PFSK-1 (cell line): Measurements from ENCODE around the gene USB1.

Experiments used
- FOXP2 ChIP-seq: optimal IDR thresholded peaks from 2 replicates; pipeline ENCODE3; 2011; ENCODE audit warnings: borderline replicate concordance, control low read depth, inconsistent platforms; ENCODE audit not compliant: insufficient read depth; ENCODE audit errors: extremely low read length, extremely low read depth
- POLR2AphosphoS5 ChIP-seq: IDR thresholded peaks from 2 replicates; pipeline ENCODE4 v1.6.1; 2012; ENCODE audit warnings: low read depth, mild to moderate bottlenecking, control low read depth, low read length, moderate library complexity
- SIN3A ChIP-seq: IDR thresholded peaks from 2 replicates; pipeline ENCODE4 v1.6.1; 2012; ENCODE audit warnings: mild to moderate bottlenecking, low read length, moderate library complexity, borderline replicate concordance; ENCODE audit not compliant: insufficient read depth
- TAF1 ChIP-seq: IDR thresholded peaks from 2 replicates; pipeline ENCODE4 v1.6.1; 2012; ENCODE audit warnings: low read length, control low read depth, borderline replicate concordance; ENCODE audit not compliant: insufficient read depth
- TF ChIP-seq, protein P1 (sequence below), 2 experiments: IDR thresholded peaks; 2 replicates each; pipeline versions ENCODE4 v1.6.1 to v1.8.0; 2011 to 2012; ENCODE audit warnings: low read depth in 2 of 2, low read length in 2 of 2, control low read depth in 1 of 2, inconsistent platforms in 1 of 2, mild to moderate bottlenecking in 1 of 2, moderate library complexity in 1 of 2; ENCODE audit not compliant: insufficient read depth in 1 of 2

GRCh38 chr16:58046936-58047335 lies 45.7 kb downstream of the USB1 start:
- TF ChIP-seq, protein P1, sequence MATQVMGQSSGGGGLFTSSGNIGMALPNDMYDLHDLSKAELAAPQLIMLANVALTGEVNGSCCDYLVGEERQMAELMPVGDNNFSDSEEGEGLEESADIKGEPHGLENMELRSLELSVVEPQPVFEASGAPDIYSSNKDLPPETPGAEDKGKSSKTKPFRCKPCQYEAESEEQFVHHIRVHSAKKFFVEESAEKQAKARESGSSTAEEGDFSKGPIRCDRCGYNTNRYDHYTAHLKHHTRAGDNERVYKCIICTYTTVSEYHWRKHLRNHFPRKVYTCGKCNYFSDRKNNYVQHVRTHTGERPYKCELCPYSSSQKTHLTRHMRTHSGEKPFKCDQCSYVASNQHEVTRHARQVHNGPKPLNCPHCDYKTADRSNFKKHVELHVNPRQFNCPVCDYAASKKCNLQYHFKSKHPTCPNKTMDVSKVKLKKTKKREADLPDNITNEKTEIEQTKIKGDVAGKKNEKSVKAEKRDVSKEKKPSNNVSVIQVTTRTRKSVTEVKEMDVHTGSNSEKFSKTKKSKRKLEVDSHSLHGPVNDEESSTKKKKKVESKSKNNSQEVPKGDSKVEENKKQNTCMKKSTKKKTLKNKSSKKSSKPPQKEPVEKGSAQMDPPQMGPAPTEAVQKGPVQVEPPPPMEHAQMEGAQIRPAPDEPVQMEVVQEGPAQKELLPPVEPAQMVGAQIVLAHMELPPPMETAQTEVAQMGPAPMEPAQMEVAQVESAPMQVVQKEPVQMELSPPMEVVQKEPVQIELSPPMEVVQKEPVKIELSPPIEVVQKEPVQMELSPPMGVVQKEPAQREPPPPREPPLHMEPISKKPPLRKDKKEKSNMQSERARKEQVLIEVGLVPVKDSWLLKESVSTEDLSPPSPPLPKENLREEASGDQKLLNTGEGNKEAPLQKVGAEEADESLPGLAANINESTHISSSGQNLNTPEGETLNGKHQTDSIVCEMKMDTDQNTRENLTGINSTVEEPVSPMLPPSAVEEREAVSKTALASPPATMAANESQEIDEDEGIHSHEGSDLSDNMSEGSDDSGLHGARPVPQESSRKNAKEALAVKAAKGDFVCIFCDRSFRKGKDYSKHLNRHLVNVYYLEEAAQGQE (IDR thresholded peaks at IDR 0.05; ENCODE audit: insufficient read depth in 1 of 2, low read depth in 2 of 2, low read length in 2 of 2), result no peak
- TF ChIP-seq POLR2AphosphoS5 (no peak), TAF1 (no peak), FOXP2 (no peak), SIN3A (no peak)
